WERI-Rb-1 (cell line): Measurements from ENCODE around the gene LIFR.

ENCODE experiments used
- DNase-seq: peaks from one replicate; pipeline ENCODE4 v3.0.0-alpha.2; 2020
- H3K27ac ChIP-seq: fragments of 250-450 bp; sonication (Bioruptor Pico); 2 replicates; pipeline ENCODE4 v1.5.1; 2020; ENCODE audit warnings: mild to moderate bottlenecking, moderate library complexity
- H3K27me3 ChIP-seq: fragments of 250-450 bp; sonication (Bioruptor Pico); 2 replicates; pipeline ENCODE4 v1.5.1; 2021; ENCODE audit warnings: mild to moderate bottlenecking, low read depth, moderate library complexity; ENCODE audit not compliant: insufficient read depth, severe bottlenecking
- H3K36me3 ChIP-seq: fragments of 250-450 bp; sonication (Bioruptor Pico); 2 replicates; pipeline ENCODE4 v1.5.1; 2020; ENCODE audit warnings: mild to moderate bottlenecking, moderate library complexity
- H3K4me3 ChIP-seq: 2 replicates; pipeline ENCODE4 v1.5.1; 2011; ENCODE audit warnings: low read depth, mild to moderate bottlenecking, control low read depth, low read length
- H3K9me3 ChIP-seq: fragments of 250-450 bp; sonication (Bioruptor Pico); 2 replicates; pipeline ENCODE4 v1.5.1; 2021; ENCODE audit warnings: mild to moderate bottlenecking, moderate library complexity; ENCODE audit not compliant: severe bottlenecking
- TF ChIP-seq, protein P1 (sequence below): IDR thresholded peaks from 2 replicates; pipeline ENCODE4 v1.5.1; 2011; ENCODE audit warnings: low read depth, mild to moderate bottlenecking, control low read depth, inconsistent platforms, low read length

LIFR gene

DNA sequence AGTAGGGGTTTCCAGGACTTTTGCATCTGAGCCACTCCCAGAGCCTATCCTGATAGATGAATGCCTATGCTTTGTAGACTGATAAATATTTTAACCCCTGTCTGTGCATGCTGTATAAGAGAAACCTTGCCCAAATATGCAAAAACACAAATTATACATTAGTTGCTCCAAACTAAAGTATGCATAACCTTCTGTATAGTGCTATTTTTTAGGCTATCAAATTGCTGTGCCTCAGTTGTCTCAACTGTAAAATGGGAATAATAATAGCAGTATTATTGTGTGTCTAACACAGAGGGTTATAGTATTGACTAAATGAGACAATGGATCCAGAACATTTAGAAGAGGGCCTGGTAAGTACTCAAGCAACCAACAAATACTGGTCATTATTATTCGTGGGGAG lies 117.7 kb downstream of the LIFR start:
- H3K36me3 ChIP-seq, result peaks cover 67% of the 10 kb centered on the region
- no peaks in the 10 kb centered on the region for H3K9me3 ChIP-seq
- DNase-seq, result no peak
- no peak overlapping the region for H3K4me3 ChIP-seq
- no peak overlapping the region for H3K27ac ChIP-seq
- TF ChIP-seq, protein P1, sequence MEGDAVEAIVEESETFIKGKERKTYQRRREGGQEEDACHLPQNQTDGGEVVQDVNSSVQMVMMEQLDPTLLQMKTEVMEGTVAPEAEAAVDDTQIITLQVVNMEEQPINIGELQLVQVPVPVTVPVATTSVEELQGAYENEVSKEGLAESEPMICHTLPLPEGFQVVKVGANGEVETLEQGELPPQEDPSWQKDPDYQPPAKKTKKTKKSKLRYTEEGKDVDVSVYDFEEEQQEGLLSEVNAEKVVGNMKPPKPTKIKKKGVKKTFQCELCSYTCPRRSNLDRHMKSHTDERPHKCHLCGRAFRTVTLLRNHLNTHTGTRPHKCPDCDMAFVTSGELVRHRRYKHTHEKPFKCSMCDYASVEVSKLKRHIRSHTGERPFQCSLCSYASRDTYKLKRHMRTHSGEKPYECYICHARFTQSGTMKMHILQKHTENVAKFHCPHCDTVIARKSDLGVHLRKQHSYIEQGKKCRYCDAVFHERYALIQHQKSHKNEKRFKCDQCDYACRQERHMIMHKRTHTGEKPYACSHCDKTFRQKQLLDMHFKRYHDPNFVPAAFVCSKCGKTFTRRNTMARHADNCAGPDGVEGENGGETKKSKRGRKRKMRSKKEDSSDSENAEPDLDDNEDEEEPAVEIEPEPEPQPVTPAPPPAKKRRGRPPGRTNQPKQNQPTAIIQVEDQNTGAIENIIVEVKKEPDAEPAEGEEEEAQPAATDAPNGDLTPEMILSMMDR, result no peak
- no peaks in the 10 kb centered on the region for H3K27me3 ChIP-seq

DNA sequence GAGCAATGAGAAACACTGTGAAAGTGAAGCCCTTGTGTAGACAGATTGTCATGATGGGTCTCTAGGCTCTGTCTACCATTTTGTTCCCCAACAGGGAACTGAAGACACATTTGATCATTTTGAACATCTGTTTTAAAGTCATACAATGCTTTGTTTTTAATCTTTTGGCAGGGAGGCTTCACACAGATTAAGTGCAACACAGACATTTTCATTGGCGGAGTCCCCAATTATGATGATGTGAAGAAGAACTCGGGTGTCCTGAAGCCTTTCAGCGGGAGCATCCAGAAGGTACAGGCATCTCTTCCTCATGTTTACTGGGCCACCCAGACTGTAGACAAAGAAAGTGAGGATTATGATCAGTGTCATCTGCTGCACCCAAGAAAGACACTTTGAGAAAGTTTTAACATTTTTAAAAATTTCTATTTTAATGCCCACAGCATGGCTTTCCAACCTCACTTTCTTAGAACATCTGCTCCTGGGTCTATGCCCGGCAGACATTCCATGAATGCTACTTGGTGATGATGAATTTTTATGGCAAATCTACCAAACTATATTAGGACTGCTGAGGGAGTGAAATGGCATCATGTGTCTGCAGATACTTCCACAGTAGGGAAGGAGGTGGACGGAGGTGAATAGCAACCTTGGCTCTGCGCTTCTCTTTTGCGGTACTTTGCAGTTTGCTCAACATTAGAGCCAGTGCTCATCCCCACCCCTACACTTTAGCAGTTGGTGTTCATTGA lies 121.3 kb downstream of the LIFR start:
- no peak for DNase-seq
- H3K9me3 ChIP-seq, result no peaks in the 10 kb centered on the region
- H3K36me3 ChIP-seq, result peaks cover 92% of the 10 kb centered on the region
- no peak overlapping the region for H3K27ac ChIP-seq
- TF ChIP-seq, protein P1, result no peak
- H3K4me3 ChIP-seq, result no peak overlapping the region
- H3K27me3 ChIP-seq, result no peaks in the 10 kb centered on the region

DNA sequence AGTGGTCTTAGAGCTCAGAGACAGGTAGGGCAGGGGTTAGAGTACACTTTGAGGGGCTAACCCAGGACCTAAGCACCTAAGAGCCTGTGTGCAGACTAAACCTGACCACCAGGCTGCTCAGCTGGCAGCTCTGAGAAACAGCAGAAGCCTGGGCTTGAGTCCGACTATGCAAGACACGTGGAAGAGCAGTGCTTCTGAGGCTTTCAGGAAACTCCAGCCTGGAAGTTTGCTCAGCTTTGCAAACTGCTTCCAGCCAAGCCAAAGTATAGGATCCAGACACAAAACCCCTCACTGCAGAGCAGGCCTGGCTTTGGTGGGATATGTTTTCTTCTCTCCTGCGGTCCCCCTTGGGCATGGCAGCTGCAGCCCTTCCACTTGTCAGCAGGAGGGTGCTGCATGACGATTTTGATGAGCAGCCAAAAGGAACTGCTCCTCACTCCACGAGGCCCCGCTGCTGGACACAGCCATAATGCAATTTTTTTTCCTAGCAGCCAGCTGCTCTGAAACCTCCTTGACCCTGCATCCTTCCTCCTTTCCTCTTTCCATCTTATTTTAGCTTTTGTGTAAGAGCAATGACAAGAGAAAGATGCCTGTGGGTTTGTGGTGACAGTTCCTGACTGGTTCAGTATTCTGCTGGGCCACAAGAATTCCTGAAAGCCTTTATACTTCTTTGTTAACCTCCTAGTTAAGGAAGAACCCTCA lies 123.1 kb downstream of the LIFR start:
- Histone ChIP-seq H3K4me3 (no peak overlapping the region), H3K27me3 (no peaks in the 10 kb centered on the region), H3K9me3 (no peaks in the 10 kb centered on the region), H3K27ac (peak overlapping the region; percentile 31), H3K36me3 (peaks cover 86% of the 10 kb centered on the region)
- no peak for DNase-seq
- TF ChIP-seq, protein P1, result no peak

DNA sequence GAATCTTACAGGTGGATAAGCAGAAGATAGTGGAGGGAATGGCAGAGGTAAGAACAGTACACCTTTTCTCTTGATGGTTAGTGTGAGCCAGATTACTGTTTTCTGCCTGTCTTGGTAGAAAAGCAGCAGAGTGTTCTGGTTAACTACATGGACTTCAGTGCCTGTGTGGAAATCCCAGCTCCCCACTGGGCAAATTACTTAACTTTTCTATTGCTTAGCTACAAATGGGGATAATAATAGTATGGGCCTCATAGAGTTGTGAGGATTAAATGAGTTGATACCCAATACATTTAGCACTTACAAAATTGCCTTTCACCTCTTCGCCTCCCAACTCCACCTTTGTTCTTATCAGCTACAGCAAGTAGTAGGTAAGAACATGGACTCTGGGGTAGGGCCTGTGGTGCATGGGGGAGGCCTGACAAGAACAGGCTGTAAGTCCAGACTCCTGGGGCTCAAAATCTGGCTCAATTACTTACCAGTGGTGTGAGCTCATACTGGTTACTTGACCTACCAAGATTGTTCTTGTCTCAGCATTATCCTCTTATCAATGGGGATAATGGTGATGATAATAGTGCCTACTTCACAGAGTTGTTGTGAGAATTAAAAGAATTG lies 125.1 kb downstream of the LIFR start:
- no peak overlapping the region for H3K4me3 ChIP-seq
- TF ChIP-seq, protein P1, result no peak
- no peaks in the 10 kb centered on the region for H3K27me3 ChIP-seq
- peaks cover 86% of the 10 kb centered on the region for H3K36me3 ChIP-seq
- no peaks in the 10 kb centered on the region for H3K9me3 ChIP-seq
- peak overlapping the region; percentile 23 for H3K27ac ChIP-seq
- DNase-seq, result peak; percentile 47

DNA sequence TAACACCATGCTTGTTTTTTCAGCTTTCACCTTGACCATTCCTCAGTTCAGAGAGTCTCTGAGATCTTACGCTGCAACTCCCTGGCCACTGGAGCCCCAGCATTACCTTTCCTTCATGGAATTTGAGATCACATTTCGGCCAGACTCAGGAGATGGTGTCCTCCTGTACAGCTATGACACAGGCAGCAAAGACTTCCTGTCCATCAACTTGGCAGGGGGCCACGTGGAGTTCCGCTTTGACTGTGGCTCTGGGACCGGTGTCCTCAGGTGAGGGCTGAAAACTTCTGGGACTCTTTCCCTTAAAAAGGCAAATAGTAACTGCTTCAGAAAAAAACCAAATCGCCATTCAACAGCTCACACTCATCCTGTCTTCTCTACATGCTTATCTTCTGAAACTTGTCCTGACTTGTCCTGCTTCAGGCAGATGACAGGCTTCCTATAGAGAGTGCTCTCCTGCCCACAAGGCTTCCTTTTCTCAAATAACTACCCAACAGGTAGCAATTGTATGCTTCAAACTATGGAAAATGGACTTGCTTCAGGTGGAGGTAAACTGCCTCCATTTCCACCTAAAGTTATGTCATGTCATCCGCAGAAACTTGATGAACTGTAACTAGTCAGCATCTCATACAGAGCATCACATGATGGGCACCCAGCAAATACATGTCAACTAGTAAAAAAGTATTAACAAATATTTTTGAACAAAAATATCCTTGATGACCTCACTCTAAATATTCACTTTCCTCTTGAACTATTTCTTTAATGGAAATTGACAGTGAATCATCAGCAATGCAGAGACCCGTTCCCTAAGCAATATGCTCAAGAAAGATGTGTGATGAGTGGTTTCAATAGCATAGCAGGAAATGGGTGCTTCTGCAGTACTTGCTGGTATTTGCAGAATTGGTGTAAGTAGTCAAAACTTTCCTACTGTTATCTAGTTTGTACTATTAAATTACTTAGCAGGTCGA lies 129.2 kb downstream of the LIFR start:
- DNase-seq, result no peak

More for the DNA sequence above, 129.2 kb downstream of the LIFR start:
- Histone ChIP-seq H3K4me3 (no peak overlapping the region), H3K27ac (peak overlapping the region; percentile 96), H3K36me3 (peaks cover 53% of the 10 kb centered on the region), H3K9me3 (no peaks in the 10 kb centered on the region), H3K27me3 (no peaks in the 10 kb centered on the region)
- TF ChIP-seq, protein P1, result no peak
